ENCODE measurements around the gene GNL1.

DNA sequence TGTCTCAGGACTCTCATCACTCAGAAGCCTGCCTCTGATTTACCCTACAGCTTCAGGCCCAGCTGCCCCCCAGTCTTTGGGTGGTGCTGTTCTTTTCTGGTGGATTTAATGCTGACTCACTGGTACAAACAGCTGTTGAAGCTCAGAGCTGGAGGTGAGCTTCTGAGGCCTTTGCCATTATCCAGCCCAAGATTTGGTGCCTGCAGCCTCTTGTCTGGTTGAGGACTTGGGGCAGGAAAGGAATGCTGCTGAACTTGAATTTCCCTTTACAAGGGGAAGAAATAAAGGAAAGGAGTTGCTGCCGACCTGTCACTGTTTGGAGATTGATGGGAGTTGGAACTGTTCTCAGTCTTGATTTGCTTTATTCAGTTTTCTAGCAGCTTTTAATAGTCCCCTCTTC is 34.7 kb upstream of the GNL1 start:
- TF ChIP-seq, protein P1, sequence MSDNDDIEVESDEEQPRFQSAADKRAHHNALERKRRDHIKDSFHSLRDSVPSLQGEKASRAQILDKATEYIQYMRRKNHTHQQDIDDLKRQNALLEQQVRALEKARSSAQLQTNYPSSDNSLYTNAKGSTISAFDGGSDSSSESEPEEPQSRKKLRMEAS (IDR thresholded peaks at IDR 0.05): no peak
- TF ChIP-seq, protein P2, sequence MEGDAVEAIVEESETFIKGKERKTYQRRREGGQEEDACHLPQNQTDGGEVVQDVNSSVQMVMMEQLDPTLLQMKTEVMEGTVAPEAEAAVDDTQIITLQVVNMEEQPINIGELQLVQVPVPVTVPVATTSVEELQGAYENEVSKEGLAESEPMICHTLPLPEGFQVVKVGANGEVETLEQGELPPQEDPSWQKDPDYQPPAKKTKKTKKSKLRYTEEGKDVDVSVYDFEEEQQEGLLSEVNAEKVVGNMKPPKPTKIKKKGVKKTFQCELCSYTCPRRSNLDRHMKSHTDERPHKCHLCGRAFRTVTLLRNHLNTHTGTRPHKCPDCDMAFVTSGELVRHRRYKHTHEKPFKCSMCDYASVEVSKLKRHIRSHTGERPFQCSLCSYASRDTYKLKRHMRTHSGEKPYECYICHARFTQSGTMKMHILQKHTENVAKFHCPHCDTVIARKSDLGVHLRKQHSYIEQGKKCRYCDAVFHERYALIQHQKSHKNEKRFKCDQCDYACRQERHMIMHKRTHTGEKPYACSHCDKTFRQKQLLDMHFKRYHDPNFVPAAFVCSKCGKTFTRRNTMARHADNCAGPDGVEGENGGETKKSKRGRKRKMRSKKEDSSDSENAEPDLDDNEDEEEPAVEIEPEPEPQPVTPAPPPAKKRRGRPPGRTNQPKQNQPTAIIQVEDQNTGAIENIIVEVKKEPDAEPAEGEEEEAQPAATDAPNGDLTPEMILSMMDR (IDR thresholded peaks at IDR 0.05; ENCODE audit: low read depth, low read length, missing input control): no peak
- TF ChIP-seq, protein P3, sequence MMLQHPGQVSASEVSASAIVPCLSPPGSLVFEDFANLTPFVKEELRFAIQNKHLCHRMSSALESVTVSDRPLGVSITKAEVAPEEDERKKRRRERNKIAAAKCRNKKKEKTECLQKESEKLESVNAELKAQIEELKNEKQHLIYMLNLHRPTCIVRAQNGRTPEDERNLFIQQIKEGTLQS (IDR thresholded peaks at IDR 0.05): no peak
- TF ChIP-seq JUND (IDR thresholded peaks at IDR 0.05) (no peak), TAF1 (conservative IDR thresholded peaks at IDR 0.05) (no peak), HNF4A (conservative IDR thresholded peaks at IDR 0.05) (no peak), FOXA1 (IDR thresholded peaks at IDR 0.05) (no peak)
- TF ChIP-seq, protein P4, sequence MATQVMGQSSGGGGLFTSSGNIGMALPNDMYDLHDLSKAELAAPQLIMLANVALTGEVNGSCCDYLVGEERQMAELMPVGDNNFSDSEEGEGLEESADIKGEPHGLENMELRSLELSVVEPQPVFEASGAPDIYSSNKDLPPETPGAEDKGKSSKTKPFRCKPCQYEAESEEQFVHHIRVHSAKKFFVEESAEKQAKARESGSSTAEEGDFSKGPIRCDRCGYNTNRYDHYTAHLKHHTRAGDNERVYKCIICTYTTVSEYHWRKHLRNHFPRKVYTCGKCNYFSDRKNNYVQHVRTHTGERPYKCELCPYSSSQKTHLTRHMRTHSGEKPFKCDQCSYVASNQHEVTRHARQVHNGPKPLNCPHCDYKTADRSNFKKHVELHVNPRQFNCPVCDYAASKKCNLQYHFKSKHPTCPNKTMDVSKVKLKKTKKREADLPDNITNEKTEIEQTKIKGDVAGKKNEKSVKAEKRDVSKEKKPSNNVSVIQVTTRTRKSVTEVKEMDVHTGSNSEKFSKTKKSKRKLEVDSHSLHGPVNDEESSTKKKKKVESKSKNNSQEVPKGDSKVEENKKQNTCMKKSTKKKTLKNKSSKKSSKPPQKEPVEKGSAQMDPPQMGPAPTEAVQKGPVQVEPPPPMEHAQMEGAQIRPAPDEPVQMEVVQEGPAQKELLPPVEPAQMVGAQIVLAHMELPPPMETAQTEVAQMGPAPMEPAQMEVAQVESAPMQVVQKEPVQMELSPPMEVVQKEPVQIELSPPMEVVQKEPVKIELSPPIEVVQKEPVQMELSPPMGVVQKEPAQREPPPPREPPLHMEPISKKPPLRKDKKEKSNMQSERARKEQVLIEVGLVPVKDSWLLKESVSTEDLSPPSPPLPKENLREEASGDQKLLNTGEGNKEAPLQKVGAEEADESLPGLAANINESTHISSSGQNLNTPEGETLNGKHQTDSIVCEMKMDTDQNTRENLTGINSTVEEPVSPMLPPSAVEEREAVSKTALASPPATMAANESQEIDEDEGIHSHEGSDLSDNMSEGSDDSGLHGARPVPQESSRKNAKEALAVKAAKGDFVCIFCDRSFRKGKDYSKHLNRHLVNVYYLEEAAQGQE (IDR thresholded peaks at IDR 0.05): no peak
